Ovary (tissue), 9 donors: Measurements from ENCODE around the gene KLK10. TPM values are rescaled to one million over a fixed set of nuclear protein-coding genes. Genes with fewer than 3 reads are reported as not detected.

Source experiments
- DNase-seq, 5 donors: peaks; one replicate each; pipeline ENCODE4 v3.0.0-alpha.2; 2019 to 2020
- H3K27ac ChIP-seq, 2 donors: fragments of 200-600 bp; one replicate each; pipeline versions ENCODE4 v1.5.1 to v1.8.0; 2019 to 2022
- H3K27me3 ChIP-seq: fragments of 200-600 bp; one replicate; pipeline ENCODE4 v1.8.0; 2022
- H3K36me3 ChIP-seq: fragments of 200-600 bp; sonication (generic); one replicate; pipeline ENCODE4 v1.5.1; 2019
- H3K4me1 ChIP-seq: one replicate; pipeline ENCODE4 v1.8.1; 2013; ENCODE audit warnings: mild to moderate bottlenecking, moderate library complexity; ENCODE audit not compliant: insufficient read depth
- H3K4me3 ChIP-seq: fragments of 200-600 bp; sonication (generic); one replicate; pipeline ENCODE4 v1.5.1; 2017
- H3K9me3 ChIP-seq, 2 donors: fragments of 200-600 bp in 1 of 2; sonication (generic) in 1 of 2; one replicate each; pipeline versions ENCODE4 v1.5.1 to v1.8.1; 2013 to 2019; ENCODE audit warnings: mild to moderate bottlenecking in 1 of 2, moderate library complexity in 1 of 2
- EP300 ChIP-seq: sonication (generic); formaldehyde crosslinking; IDR thresholded peaks from one replicate; pipeline ENCODE4 v1.6.1; 2017; ENCODE audit warnings: antibody characterized with exemption
- POLR2A ChIP-seq: fragments of 450-650 bp; IDR thresholded peaks from one replicate; pipeline ENCODE4 v1.6.1; 2017; ENCODE audit warnings: antibody characterized with exemption, mild to moderate bottlenecking, moderate library complexity
- WGBS, 3 donors: extraction: QIAGEN DNeasy Blood & Tissue Kit in 1 of 3; methylation state at CpG; one replicate each; pipeline versions ENCODE4 v1.1.5 to v1.1.7; 2013 to 2017; 5-methylcytosine and 5-hydroxymethylcytosine counted together
- intact Hi-C, 4 donors: fragments of 100-400 bp; cut with DNase I; formaldehyde crosslinking; loops; one replicate each; pipeline versions ENCODE4 v1.11.0 to v1.15.1; 2022 to 2023
- polyA plus RNA-seq, 2 donors: library from polyadenylated mRNA; stranded (reverse); fragments of 200-250 nt in 1 of 2; fragments of 350-450 nt in 1 of 2; fragmentation: Illumina TruSeq in 1 of 2; extraction: RNeasy Lipid Tissue Mini Kit (QIAGEN cat#74804) in 1 of 2; gene quantifications; one replicate each; pipeline ENCODE4 v1.2.3, GENCODE V29; 2013 to 2014
- total RNA-seq, 7 donors: library from RNA; depleted of rRNA in 2 of 7; stranded (reverse); fragments of >200 nt in 2 of 7; fragmentation: NEBNext Ultra II Directional in 3 of 7; extraction: Animal tissue kit (Norgen Biotek cat#: 25700) in 3 of 7; gene quantifications; one replicate each; pipeline versions ENCODE4 v1.1.0 to v1.2.4, GENCODE V29; 2016 to 2023
- TF ChIP-seq, protein P1 (sequence below), 3 donors: fragments of 450-650 bp in 2 of 3; fragments of 200-600 bp in 1 of 3; IDR thresholded peaks; one replicate each; pipeline versions ENCODE4 v1.5.1 to v1.8.0; 2016 to 2022; ENCODE audit warnings: antibody characterized with exemption in 3 of 3, mild to moderate bottlenecking in 1 of 3
- donor health status: DM: no; HTN: no; CAD: no; lungs with moderate emphysema.
- donor health status: DM: no; HTN: no; CAD: no.
- donor health status: Bipolar disorder and iron deficiency.
- donor health status: DM: yes; HTN: yes; CAD: no.
- donor health status: DM: no; HTN: no; CAD: no.
- donor health status: DM: yes; HTN: yes; CAD: no.

KLK10 gene
- total and polyA plus RNA-seq, 9 donors: 6.9 to 59.1 (median 16.5) TPM

- H3K36me3 ChIP-seq: no peaks in the 10 kb centered on the region
- DNase-seq: no peak
- no peaks in the 10 kb centered on the region for H3K27me3 ChIP-seq
- H3K4me1 ChIP-seq: no peaks in the 10 kb centered on the region
- 43 to 51% (median 47%) methylated on average over 11 of the region's 11 CpGs for WGBS, 3 donors
- TF ChIP-seq, protein P1, sequence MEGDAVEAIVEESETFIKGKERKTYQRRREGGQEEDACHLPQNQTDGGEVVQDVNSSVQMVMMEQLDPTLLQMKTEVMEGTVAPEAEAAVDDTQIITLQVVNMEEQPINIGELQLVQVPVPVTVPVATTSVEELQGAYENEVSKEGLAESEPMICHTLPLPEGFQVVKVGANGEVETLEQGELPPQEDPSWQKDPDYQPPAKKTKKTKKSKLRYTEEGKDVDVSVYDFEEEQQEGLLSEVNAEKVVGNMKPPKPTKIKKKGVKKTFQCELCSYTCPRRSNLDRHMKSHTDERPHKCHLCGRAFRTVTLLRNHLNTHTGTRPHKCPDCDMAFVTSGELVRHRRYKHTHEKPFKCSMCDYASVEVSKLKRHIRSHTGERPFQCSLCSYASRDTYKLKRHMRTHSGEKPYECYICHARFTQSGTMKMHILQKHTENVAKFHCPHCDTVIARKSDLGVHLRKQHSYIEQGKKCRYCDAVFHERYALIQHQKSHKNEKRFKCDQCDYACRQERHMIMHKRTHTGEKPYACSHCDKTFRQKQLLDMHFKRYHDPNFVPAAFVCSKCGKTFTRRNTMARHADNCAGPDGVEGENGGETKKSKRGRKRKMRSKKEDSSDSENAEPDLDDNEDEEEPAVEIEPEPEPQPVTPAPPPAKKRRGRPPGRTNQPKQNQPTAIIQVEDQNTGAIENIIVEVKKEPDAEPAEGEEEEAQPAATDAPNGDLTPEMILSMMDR (IDR thresholded peaks at IDR 0.05): no peak
- intact Hi-C loops: loop anchor here in 1 of 4 donors (5.0 kb wide), 1 partner anchor 53 kb away; no protein-coding TSS in a partner anchor
- H3K4me3 ChIP-seq: no peak within 1 kb of the TSS
- H3K27ac ChIP-seq: no peak within 1 kb of the TSS
- H3K9me3 ChIP-seq: no peaks in the 10 kb centered on the region
These were observed 15.2 kb upstream of the KLK10 start, which contains the start of gene KLK12 for GRCh38 chr19:51034704-51035103. Gene KLK12, minus strand, starts transcription at chr19:51035002. Its CDS starts 381 bp downstream, at chr19:51034621.

DNA sequence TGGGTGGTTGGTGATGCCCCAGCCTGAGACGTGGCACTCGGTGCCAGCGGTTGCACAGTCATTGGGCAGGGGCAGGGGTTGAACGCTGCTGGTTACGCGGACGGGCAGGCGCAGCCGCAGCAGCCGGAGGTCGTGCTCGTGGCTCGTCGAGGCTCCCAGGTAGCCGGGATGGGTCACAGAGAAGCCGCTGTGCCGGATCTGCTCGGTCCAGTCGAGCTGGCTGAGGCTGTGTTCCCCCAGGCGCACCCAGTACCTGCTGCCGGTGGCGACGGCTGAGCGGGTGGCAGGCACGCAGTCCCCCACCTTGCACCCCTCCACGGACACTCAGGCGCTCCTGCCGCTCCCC, 12.3 kb upstream of the KLK10 start:
- H3K4me1 ChIP-seq: peaks cover 4% of the 10 kb centered on the region
- 89 to 91% (median 89%) methylated on average over 28 of the region's 28 CpGs for WGBS, 3 donors
- H3K4me3 ChIP-seq: no peak overlapping the region
- TF ChIP-seq, protein P1 (IDR thresholded peaks at IDR 0.05): no peak
- no peak for TF ChIP-seq EP300
- no peak for TF ChIP-seq POLR2A
- DNase-seq: no peak
- intact Hi-C loops: loop anchor here in 1 of 4 donors (5.0 kb wide), 1 partner anchor 55 kb away; no protein-coding TSS in a partner anchor
- H3K27ac ChIP-seq: no peak overlapping the region
- no peaks in the 10 kb centered on the region for H3K36me3 ChIP-seq
- H3K9me3 ChIP-seq: no peaks in the 10 kb centered on the region
- H3K27me3 ChIP-seq: no peaks in the 10 kb centered on the region

- no peak for DNase-seq
- H3K36me3 ChIP-seq: no peaks in the 10 kb centered on the region
- intact Hi-C loops: loop anchor here in 1 of 4 donors (5.0 kb wide), 1 partner anchor 56 kb away; no protein-coding TSS in a partner anchor
- TF ChIP-seq, protein P1 (IDR thresholded peaks at IDR 0.05): no peak
- TF ChIP-seq EP300 (no peak), POLR2A (no peak)
- no peaks in the 10 kb centered on the region for H3K9me3 ChIP-seq
- H3K4me3 ChIP-seq: no peak overlapping the region
- H3K4me1 ChIP-seq: peaks cover 4% of the 10 kb centered on the region
- 81 to 86% (median 85%) methylated on average over 7 of the region's 7 CpGs for WGBS, 3 donors
- no peak overlapping the region for H3K27ac ChIP-seq
- no peaks in the 10 kb centered on the region for H3K27me3 ChIP-seq
These were observed 11.8 kb upstream of the KLK10 start for GRCh38 chr19:51031220-51031879.

- Histone ChIP-seq H3K9me3 (no peaks in the 10 kb centered on the region), H3K27ac (no peak overlapping the region), H3K27me3 (no peaks in the 10 kb centered on the region), H3K4me3 (no peak overlapping the region), H3K4me1 (peaks cover 9% of the 10 kb centered on the region), H3K36me3 (no peaks in the 10 kb centered on the region)
- no peak for DNase-seq
- intact Hi-C loops: loop anchor here in 1 of 4 donors (5.0 kb wide), 1 partner anchor 57 kb away; no protein-coding TSS in a partner anchor
- 80 to 86% (median 81%) methylated on average over 13 of the region's 13 CpGs for WGBS, 3 donors
- no peak for TF ChIP-seq EP300
- TF ChIP-seq, protein P1 (IDR thresholded peaks at IDR 0.05): no peak
- no peak for TF ChIP-seq POLR2A
These were observed 11.1 kb upstream of the KLK10 start for GRCh38 chr19:51030631-51031030.
